ENCODE results near the gene ACSM2A.
A peak's percentile ranks its signal among the peaks of the same experiment; 100 is the strongest.
"Not testable (repeated sequence)": the region's sequence is repeated elsewhere in the genome, so short reads cannot be mapped to it uniquely, and the experiment has no call there.

The ACSM2A gene

GRCh38 chr16:20451364-20451763 is at the start of gene ACSM2A:
Gene ACSM2A (plus strand): TSS chr16:20451521. CDS start chr16:20460115, 8,594 bp downstream.
- DNase-seq, result not testable (repeated sequence)

- DNase-seq, result no peak
These were observed 48.7 kb upstream of the ACSM2A start for GRCh38 chr16:20402651-20403050.

GRCh38 chr16:20404637-20405036 is 46.7 kb upstream of the ACSM2A start, which contains the start of gene PDILT:
Gene PDILT (minus strand): TSS chr16:20404737. CDS start chr16:20399300, 5,437 bp downstream.
- DNase-seq, result no peak

- peak; percentile 63 for DNase-seq
These were observed 41.8 kb upstream of the ACSM2A start, which contains the start of gene ACSM5 for GRCh38 chr16:20409398-20410120. Gene ACSM5 (plus strand): TSS chr16:20409534. CDS start chr16:20411485, 1,951 bp downstream.

- DNase-seq, result no peak
These were observed 41.1 kb upstream of the ACSM2A start for GRCh38 chr16:20410121-20410723.

- no peak for DNase-seq
These were observed 40.3 kb upstream of the ACSM2A start for GRCh38 chr16:20411055-20411454.

- peak; percentile 69 for DNase-seq
These were observed 35.8 kb upstream of the ACSM2A start for GRCh38 chr16:20415541-20415940.

GRCh38 chr16:20419093-20419492 is 32.2 kb upstream of the ACSM2A start:
- not testable (repeated sequence) for DNase-seq

GRCh38 chr16:20421748-20422147 is 29.6 kb upstream of the ACSM2A start:
- DNase-seq, result not testable (repeated sequence)

- DNase-seq, result not testable (repeated sequence)
These were observed 27.6 kb upstream of the ACSM2A start for GRCh38 chr16:20423772-20424128.

- DNase-seq, result no peak
These were observed 27.0 kb upstream of the ACSM2A start for GRCh38 chr16:20424129-20424866.

- peak; percentile 45 for DNase-seq
These were observed 23.9 kb upstream of the ACSM2A start for GRCh38 chr16:20427401-20427797.

- DNase-seq, result not testable (repeated sequence)
These were observed 21.8 kb upstream of the ACSM2A start for GRCh38 chr16:20429499-20429898.

- DNase-seq, result not testable (repeated sequence)
These were observed 20.8 kb upstream of the ACSM2A start for GRCh38 chr16:20430480-20430879.

- DNase-seq, result no peak
These were observed 20.4 kb upstream of the ACSM2A start for GRCh38 chr16:20430948-20431347.

- DNase-seq, result not testable (repeated sequence)
These were observed 12.4 kb upstream of the ACSM2A start for GRCh38 chr16:20438950-20439349.

GRCh38 chr16:20439820-20440231 is 11.5 kb upstream of the ACSM2A start:
- not testable (repeated sequence) for DNase-seq

GRCh38 chr16:20440731-20441130 is 10.6 kb upstream of the ACSM2A start:
- peak; percentile 64 for DNase-seq

- DNase-seq, result peak; percentile 43
These were observed 10.1 kb upstream of the ACSM2A start for GRCh38 chr16:20441191-20441590.

- not testable (repeated sequence) for DNase-seq
These were observed 9.5 kb upstream of the ACSM2A start for GRCh38 chr16:20441859-20442258.

GRCh38 chr16:20446652-20447393 is 4.5 kb upstream of the ACSM2A start:
- DNase-seq, result not testable (repeated sequence)

- not testable (repeated sequence) for DNase-seq
These were observed 2.3 kb downstream of the ACSM2A start for GRCh38 chr16:20453633-20454032.

GRCh38 chr16:20459227-20459626 is 7.9 kb downstream of the ACSM2A start:
- not testable (repeated sequence) for DNase-seq

Data from kidney glomerular epithelial cell (primary cell).